GM12878 (cell line): ENCODE data around the gene AIDA. TPM values are rescaled to one million over a fixed set of nuclear protein-coding genes. Genes with fewer than 3 reads are reported as not detected.

Experiments used
- ATAC-seq: fragments of 200-7000 bp; cut with Tn5 transposase; 3 replicates; pipeline ENCODE4 v1.9.1; 2020; ENCODE audit warnings: mild to moderate bottlenecking, moderate library complexity
- BruUV-seq: library from RNA; stranded (reverse); fragments of 400-500 nt; replicated peaks from 2 replicates; lab custom pipeline; 2021; lab: Mats Ljungman, UMichigan
- CTCF ChIA-PET: fragments of 300-600 bp; sonication (Branson Sonifier 250); formaldehyde crosslinking; extraction: SDS; loops from one replicate; lab custom pipeline; 2021; ENCODE audit warnings: inconsistent platforms; lab: Yijun Ruan, JAX
- POLR2A ChIA-PET: fragments of 350-600 bp; formaldehyde crosslinking; extraction: SDS; loops from one replicate; lab custom pipeline; 2021; ENCODE audit warnings: inconsistent platforms; lab: Charles Lee
- RAD21 ChIA-PET: fragments of 300-600 bp; sonication (Branson Sonifier 250); formaldehyde crosslinking; loops from one replicate; lab custom pipeline; 2023; ENCODE audit warnings: antibody characterized with exemption; ENCODE audit not compliant: unreplicated experiment; lab: Charles Lee
- SMC1A ChIA-PET: fragments of 300-600 bp; sonication (Branson Sonifier 250); formaldehyde crosslinking; loops from one replicate; lab custom pipeline; 2023; ENCODE audit not compliant: unreplicated experiment, uncharacterized antibody; lab: Charles Lee
- DNase-seq: peaks from one replicate; pipeline ENCODE4 v3.0.0-alpha.2; 2011; ENCODE audit warnings: low read depth, low spot score
- FAIRE-seq: peaks from 3 replicates; lab custom pipeline; 2011; peaks lifted over from hg19 to GRCh38; lab: Jason Lieb, UNC
- H2AFZ ChIP-seq: 2 replicates; pipeline ENCODE4 v1.6.0; 2011; ENCODE audit warnings: low read depth, low read length, control low read depth; ENCODE audit not compliant: control insufficient read depth
- H3K27ac ChIP-seq: 2 replicates; pipeline ENCODE4 v1.5.1; 2011; ENCODE audit warnings: control low read depth; ENCODE audit not compliant: control insufficient read depth, insufficient read depth
- H3K27me3 ChIP-seq, 2 experiments: replicated peaks in 1 of 2; 2 replicates each; pipeline versions ENCODE4 v1.6.0 to v1.6.1; 2011; ENCODE audit warnings: low read length in 1 of 2; ENCODE audit not compliant: control insufficient read depth in 2 of 2, insufficient read depth in 2 of 2
- H3K36me3 ChIP-seq, 2 experiments: 2 replicates each; pipeline ENCODE4 v1.5.1; 2011; ENCODE audit warnings: low read length in 1 of 2; ENCODE audit not compliant: control insufficient read depth in 2 of 2, insufficient read depth in 2 of 2
- H3K4me1 ChIP-seq: 2 replicates; pipeline ENCODE4 v1.6.1; 2011; ENCODE audit warnings: mild to moderate bottlenecking, low read length, moderate library complexity, mixed read lengths; ENCODE audit not compliant: control insufficient read depth, insufficient read depth
- H3K4me2 ChIP-seq: 2 replicates; pipeline ENCODE4 v1.6.0; 2011; ENCODE audit warnings: control low read depth; ENCODE audit not compliant: control insufficient read depth, insufficient read depth
- H3K4me3 ChIP-seq: fragments of 200-600 bp; sonication (generic); 2 replicates; pipeline ENCODE4 v1.5.1; 2016
- H3K79me2 ChIP-seq: 2 replicates; pipeline ENCODE4 v1.6.0; 2011; ENCODE audit warnings: low read length; ENCODE audit not compliant: control insufficient read depth, insufficient read depth
- H3K9ac ChIP-seq: 2 replicates; pipeline ENCODE4 v1.8.0; 2011; ENCODE audit warnings: low read length, control low read depth, mixed read lengths; ENCODE audit not compliant: control insufficient read depth, insufficient read depth
- H3K9me3 ChIP-seq: replicated peaks from 3 replicates; pipeline ENCODE4 v1.5.1; 2011; ENCODE audit warnings: mild to moderate bottlenecking, low read length; ENCODE audit not compliant: control insufficient read depth, insufficient read depth
- H4K20me1 ChIP-seq: 2 replicates; pipeline ENCODE4 v1.6.0; 2011; ENCODE audit not compliant: control insufficient read depth, insufficient read depth
- BMI1 ChIP-seq: fragments of 450-650 bp; IDR thresholded peaks from 2 replicates; pipeline ENCODE4 v1.6.1; 2016; ENCODE audit warnings: mild to moderate bottlenecking, moderate library complexity, borderline replicate concordance
- FOXK2 ChIP-seq: fragments of 450-650 bp; IDR thresholded peaks from 2 replicates; pipeline ENCODE4 v1.6.1; 2017; ENCODE audit warnings: mild to moderate bottlenecking, moderate library complexity
- GATAD2B ChIP-seq: fragments of 450-650 bp; conservative IDR thresholded peaks from 2 replicates; pipeline ENCODE4 v1.6.1; 2017; ENCODE audit warnings: low read depth, mild to moderate bottlenecking, moderate library complexity
- JUNB ChIP-seq: IDR thresholded peaks from 2 replicates; pipeline ENCODE4 v1.6.1; 2016; ENCODE audit warnings: antibody characterized with exemption, mild to moderate bottlenecking
- KDM1A ChIP-seq: fragments of 200-600 bp; sonication (generic); IDR thresholded peaks from 2 replicates; pipeline ENCODE4 v1.6.1; 2016; ENCODE audit warnings: borderline replicate concordance
- MEF2A ChIP-seq: IDR thresholded peaks from 2 replicates; pipeline ENCODE4 v1.6.1; 2011; ENCODE audit warnings: low read depth, mild to moderate bottlenecking, low read length, moderate library complexity; ENCODE audit not compliant: insufficient read depth
- MTA2 ChIP-seq: fragments of 450-650 bp; IDR thresholded peaks from 2 replicates; pipeline ENCODE4 v1.6.1; 2016; ENCODE audit warnings: low read depth, mild to moderate bottlenecking, moderate library complexity
- NBN ChIP-seq: fragments of 450-650 bp; IDR thresholded peaks from 2 replicates; pipeline ENCODE4 v1.6.1; 2016
- RCOR1 ChIP-seq: conservative IDR thresholded peaks from 2 replicates; pipeline ENCODE4 v1.6.1; 2012; ENCODE audit warnings: low read depth, low read length, improper control_type of control experiment
- RELA ChIP-seq: fragments of 450-650 bp; IDR thresholded peaks from 2 replicates; pipeline ENCODE4 v1.8.0; 2014; ENCODE audit warnings: borderline replicate concordance; ENCODE audit not compliant: partially characterized antibody
- RFX5 ChIP-seq: IDR thresholded peaks from 2 replicates; pipeline ENCODE4 v1.6.1; 2011; ENCODE audit warnings: low read depth, low read length, improper control_type of control experiment
- SMAD1 ChIP-seq: fragments of 450-650 bp; IDR thresholded peaks from 2 replicates; pipeline ENCODE4 v1.6.1; 2018; ENCODE audit warnings: mild to moderate bottlenecking, low read depth; ENCODE audit not compliant: partially characterized antibody
- SREBF1 ChIP-seq: IDR thresholded peaks from 2 replicates; pipeline ENCODE4 v1.6.1; 2012; ENCODE audit warnings: mild to moderate bottlenecking, low read length
- YY1 ChIP-seq: IDR thresholded peaks from 2 replicates; pipeline ENCODE4 v1.6.1; 2011; ENCODE audit warnings: low read depth, mild to moderate bottlenecking, low read length
- WGBS: methylation state at CpG from one replicate; pipeline ENCODE4 v1.1.6; 2016; ENCODE audit warnings: low lambda C conversion rate; ENCODE audit not compliant: insufficient replicate concordance, insufficient coverage; ENCODE audit errors: missing lambda C conversion rate; 5-methylcytosine and 5-hydroxymethylcytosine counted together
- in situ Hi-C: fragments of 300-500 bp; cut with MboI; formaldehyde crosslinking; loops from 9 replicates; pipeline ENCODE4 v1.14.3; 2018; ENCODE audit warnings: mixed read lengths
- intact Hi-C: fragments of 100-400 bp; cut with micrococcal nuclease; formaldehyde crosslinking; loops from one replicate; pipeline ENCODE4 v1.14.2; 2022; ENCODE audit not compliant: unreplicated experiment
- polyA plus RNA-seq, 11 experiments: library from polyadenylated mRNA; depleted of rRNA in 4 of 11; unstranded in 6 of 11; stranded (reverse) in 5 of 11; fragments of >200 nt; fragmentation: Nextera tagmentation in 4 of 11; fragmentation: Illumina TruSeq in 1 of 11; extraction: Ambion mirVana in 4 of 11; extraction: Trizol in 1 of 11; gene quantifications; 1 replicate in 1 of 11; 2 replicates in 10 of 11; pipeline versions ENCODE4 v1.2.1 to v1.2.3, GENCODE V29; 2011 to 2016; ENCODE audit warnings: inconsistent platforms in 2 of 11, missing spikeins in 2 of 11, low read depth in 1 of 11
- total RNA-seq, 4 experiments: library from RNA; depleted of rRNA in 3 of 4; stranded (reverse); fragments of >200 nt in 3 of 4; fragmentation: Illumina TruSeq in 1 of 4; extraction: Trizol in 1 of 4; gene quantifications; 2 replicates each; pipeline versions ENCODE4 v1.2.1 to v1.2.3, GENCODE V29; 2013 to 2021
- TF ChIP-seq, protein P1 (sequence below), 3 experiments: IDR thresholded peaks in 2 of 3; conservative IDR thresholded peaks in 1 of 3; 2 replicates each; pipeline ENCODE4 v1.5.1; 2011; ENCODE audit warnings: low read depth in 3 of 3, low read length in 3 of 3, mild to moderate bottlenecking in 3 of 3, control low read depth in 2 of 3, moderate library complexity in 2 of 3, inconsistent platforms in 1 of 3, mixed read lengths in 1 of 3; ENCODE audit not compliant: control insufficient read depth in 2 of 3, insufficient read depth in 1 of 3; ENCODE audit errors: extremely low read depth in 1 of 3
- TF ChIP-seq, protein P2 (sequence below): fragments of 450-650 bp; IDR thresholded peaks from 2 replicates; pipeline ENCODE4 v1.6.1; 2017; ENCODE audit warnings: mild to moderate bottlenecking, low read depth, inconsistent platforms; ENCODE audit not compliant: poor library complexity, severe bottlenecking

AIDA gene
- total and polyA plus RNA-seq, 10 of the 15 experiments (the other 5 are each of a cell fraction or from before 2014, with no cell fraction given): 8.9 to 43.1 (median 19.2) TPM

DNA sequence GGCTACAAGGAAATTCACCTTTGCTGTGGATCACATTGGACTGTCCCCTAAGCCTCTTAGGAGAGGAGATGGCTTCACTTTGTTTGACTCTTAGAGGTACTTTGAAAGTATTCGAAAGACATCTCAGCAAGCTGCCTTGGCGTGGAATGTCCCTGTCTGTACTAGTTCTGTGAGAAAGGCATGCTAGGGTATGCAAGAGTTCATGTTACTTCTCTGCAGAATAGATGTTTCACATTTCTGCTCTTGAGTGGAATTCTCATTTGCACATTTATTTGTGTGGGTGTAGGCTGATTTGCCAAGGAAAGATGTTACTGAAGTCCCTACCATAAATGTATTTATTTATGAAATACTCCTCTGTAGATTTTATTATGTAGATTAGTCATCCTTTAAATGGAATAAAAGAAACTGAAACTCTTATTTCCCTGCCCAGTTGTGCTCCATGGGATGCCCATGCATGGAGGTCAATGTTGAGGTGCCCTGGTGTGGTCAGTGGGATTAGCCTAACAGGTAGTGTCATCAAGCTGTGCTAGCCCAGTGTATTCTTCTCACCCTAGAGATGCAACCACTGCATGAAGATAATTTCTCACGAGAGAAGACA, 80.6 kb downstream of the AIDA start:
- Histone ChIP-seq H3K27me3 (no peaks in the 10 kb centered on the region), H2AFZ (no peak overlapping the region)
- ATAC-seq: no peak
- CTCF ChIA-PET: interaction anchor here (3.7 kb wide), 1 partner anchor 168 kb away, joined by 119 read pairs; no protein-coding TSS in a partner anchor
- TF ChIP-seq MTA2 (no peak), RFX5 (no peak), RCOR1 (no peak), MEF2A (no peak), NBN (no peak), SREBF1 (no peak), SMAD1 (no peak), KDM1A (no peak), BMI1 (no peak), RELA (no peak), FOXK2 (no peak), JUNB (no peak), GATAD2B (no peak), YY1 (no peak)
- TF ChIP-seq, protein P1, sequence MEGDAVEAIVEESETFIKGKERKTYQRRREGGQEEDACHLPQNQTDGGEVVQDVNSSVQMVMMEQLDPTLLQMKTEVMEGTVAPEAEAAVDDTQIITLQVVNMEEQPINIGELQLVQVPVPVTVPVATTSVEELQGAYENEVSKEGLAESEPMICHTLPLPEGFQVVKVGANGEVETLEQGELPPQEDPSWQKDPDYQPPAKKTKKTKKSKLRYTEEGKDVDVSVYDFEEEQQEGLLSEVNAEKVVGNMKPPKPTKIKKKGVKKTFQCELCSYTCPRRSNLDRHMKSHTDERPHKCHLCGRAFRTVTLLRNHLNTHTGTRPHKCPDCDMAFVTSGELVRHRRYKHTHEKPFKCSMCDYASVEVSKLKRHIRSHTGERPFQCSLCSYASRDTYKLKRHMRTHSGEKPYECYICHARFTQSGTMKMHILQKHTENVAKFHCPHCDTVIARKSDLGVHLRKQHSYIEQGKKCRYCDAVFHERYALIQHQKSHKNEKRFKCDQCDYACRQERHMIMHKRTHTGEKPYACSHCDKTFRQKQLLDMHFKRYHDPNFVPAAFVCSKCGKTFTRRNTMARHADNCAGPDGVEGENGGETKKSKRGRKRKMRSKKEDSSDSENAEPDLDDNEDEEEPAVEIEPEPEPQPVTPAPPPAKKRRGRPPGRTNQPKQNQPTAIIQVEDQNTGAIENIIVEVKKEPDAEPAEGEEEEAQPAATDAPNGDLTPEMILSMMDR (IDR thresholded peaks at IDR 0.05 in 2 of 3, conservative IDR thresholded peaks at IDR 0.05 in 1 of 3; ENCODE audit: control insufficient read depth in 2 of 3, extremely low read depth in 1 of 3, insufficient read depth in 1 of 3, low read depth in 3 of 3, low read length in 3 of 3): no peak
- TF ChIP-seq, protein P2, sequence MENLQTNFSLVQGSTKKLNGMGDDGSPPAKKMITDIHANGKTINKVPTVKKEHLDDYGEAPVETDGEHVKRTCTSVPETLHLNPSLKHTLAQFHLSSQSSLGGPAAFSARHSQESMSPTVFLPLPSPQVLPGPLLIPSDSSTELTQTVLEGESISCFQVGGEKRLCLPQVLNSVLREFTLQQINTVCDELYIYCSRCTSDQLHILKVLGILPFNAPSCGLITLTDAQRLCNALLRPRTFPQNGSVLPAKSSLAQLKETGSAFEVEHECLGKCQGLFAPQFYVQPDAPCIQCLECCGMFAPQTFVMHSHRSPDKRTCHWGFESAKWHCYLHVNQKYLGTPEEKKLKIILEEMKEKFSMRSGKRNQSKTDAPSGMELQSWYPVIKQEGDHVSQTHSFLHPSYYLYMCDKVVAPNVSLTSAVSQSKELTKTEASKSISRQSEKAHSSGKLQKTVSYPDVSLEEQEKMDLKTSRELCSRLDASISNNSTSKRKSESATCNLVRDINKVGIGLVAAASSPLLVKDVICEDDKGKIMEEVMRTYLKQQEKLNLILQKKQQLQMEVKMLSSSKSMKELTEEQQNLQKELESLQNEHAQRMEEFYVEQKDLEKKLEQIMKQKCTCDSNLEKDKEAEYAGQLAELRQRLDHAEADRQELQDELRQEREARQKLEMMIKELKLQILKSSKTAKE: no peak
- TF ChIP-seq, all 136 proteins: peak for 0
- Histone ChIP-seq H3K4me3 (no peak overlapping the region), H3K9me3 (no peaks in the 10 kb centered on the region), H3K79me2 (no peaks in the 10 kb centered on the region), H3K4me1 (no peaks in the 10 kb centered on the region), H3K36me3 (peaks cover 0 to 3% of the 10 kb centered on the region in 2 experiments; a peak in 2 of 4 replicates), H4K20me1 (no peaks in the 10 kb centered on the region), H3K4me2 (no peak overlapping the region), H3K9ac (no peak overlapping the region), H3K27ac (no peak overlapping the region)
- in situ Hi-C loops (loop anchor here (5.0 kb wide), 1 partner anchor 169 kb away; no protein-coding TSS in a partner anchor), intact Hi-C loops (loop anchor here (5.0 kb wide), 1 partner anchor 451 kb away; no protein-coding TSS in a partner anchor)
- 96% methylated on average over 3 of the region's 3 CpGs for WGBS
- DNase-seq (no peak), FAIRE-seq (no peak)
- ChIA-PET POLR2A (interaction anchor here (0.8 kb wide), 1 partner anchor 11 kb away, joined by 3 read pairs; no protein-coding TSS in a partner anchor), SMC1A (interaction anchor here (0.8 to 1.5 kb wide), 3 partner anchors 9 to 12 kb away, joined by 3 to 4 read pairs (median 3); no protein-coding TSS in a partner anchor), RAD21 (interaction anchor here (1.9 kb wide), 1 partner anchor 167 kb away, joined by 5 read pairs; no protein-coding TSS in a partner anchor)
- BruUV-seq: no TSS peak
